NT2/D1 (cell line): ENCODE results near the gene NLRP11.

Experiments used
- SUZ12 ChIP-seq: IDR thresholded peaks from 2 replicates; pipeline ENCODE4 v1.6.1; 2011; ENCODE audit not compliant: insufficient read length, insufficient read depth; ENCODE audit errors: extremely low read depth
- YY1 ChIP-seq: IDR thresholded peaks from 2 replicates; pipeline ENCODE4 v1.6.1; 2011; ENCODE audit not compliant: insufficient read length, insufficient read depth
- ZNF274 ChIP-seq: IDR thresholded peaks from 2 replicates; pipeline ENCODE4 v1.6.1; 2011; ENCODE audit warnings: mild to moderate bottlenecking, low read depth, low read length

DNA sequence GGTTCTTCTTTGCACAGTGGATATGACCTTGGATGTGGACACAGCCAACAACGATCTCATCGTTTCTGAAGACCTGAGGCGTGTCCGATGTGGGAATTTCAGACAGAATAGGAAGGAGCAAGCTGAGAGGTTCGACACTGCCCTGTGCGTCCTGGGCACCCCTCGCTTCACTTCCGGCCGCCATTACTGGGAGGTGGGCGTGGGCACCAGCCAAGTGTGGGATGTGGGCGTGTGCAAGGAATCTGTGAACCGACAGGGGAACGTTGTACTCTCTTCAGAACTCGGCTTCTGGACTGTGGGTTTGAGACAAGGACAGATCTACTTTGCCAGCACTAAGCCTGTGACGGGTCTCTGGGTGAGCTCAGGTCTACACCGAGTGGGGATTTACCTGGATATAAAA, 53.5 kb downstream of the NLRP11 start:
- TF ChIP-seq YY1, result no peak
- TF ChIP-seq ZNF274, result no peak
- no peak for TF ChIP-seq SUZ12
